NT2/D1 (cell line): ENCODE results near the gene SKA2.

Experiments
- SUZ12 ChIP-seq: IDR thresholded peaks from 2 replicates; pipeline ENCODE4 v1.6.1; 2011; ENCODE audit not compliant: insufficient read length, insufficient read depth; ENCODE audit errors: extremely low read depth
- YY1 ChIP-seq: IDR thresholded peaks from 2 replicates; pipeline ENCODE4 v1.6.1; 2011; ENCODE audit not compliant: insufficient read length, insufficient read depth
- ZNF274 ChIP-seq: IDR thresholded peaks from 2 replicates; pipeline ENCODE4 v1.6.1; 2011; ENCODE audit warnings: mild to moderate bottlenecking, low read depth, low read length

- TF ChIP-seq YY1 (no peak), ZNF274 (no peak), SUZ12 (no peak)
Observed at GRCh38 chr17:59178266-59178985, 23.4 kb upstream of the SKA2 start.
